Activated naive CD4-positive, alpha-beta T cell treated with Interleukin-2 at 50 U/mL for 16 hours (primary cell): Measurements from ENCODE around the gene LCP1.
"Not testable (repeated sequence)": the region's sequence is repeated elsewhere in the genome, so short reads cannot be mapped to it uniquely, and the experiment has no call there.

Experiments
- DNase-seq: peaks from one replicate; pipeline ENCODE4 v3.0.0-alpha.2; 2020

The LCP1 gene, protein sequence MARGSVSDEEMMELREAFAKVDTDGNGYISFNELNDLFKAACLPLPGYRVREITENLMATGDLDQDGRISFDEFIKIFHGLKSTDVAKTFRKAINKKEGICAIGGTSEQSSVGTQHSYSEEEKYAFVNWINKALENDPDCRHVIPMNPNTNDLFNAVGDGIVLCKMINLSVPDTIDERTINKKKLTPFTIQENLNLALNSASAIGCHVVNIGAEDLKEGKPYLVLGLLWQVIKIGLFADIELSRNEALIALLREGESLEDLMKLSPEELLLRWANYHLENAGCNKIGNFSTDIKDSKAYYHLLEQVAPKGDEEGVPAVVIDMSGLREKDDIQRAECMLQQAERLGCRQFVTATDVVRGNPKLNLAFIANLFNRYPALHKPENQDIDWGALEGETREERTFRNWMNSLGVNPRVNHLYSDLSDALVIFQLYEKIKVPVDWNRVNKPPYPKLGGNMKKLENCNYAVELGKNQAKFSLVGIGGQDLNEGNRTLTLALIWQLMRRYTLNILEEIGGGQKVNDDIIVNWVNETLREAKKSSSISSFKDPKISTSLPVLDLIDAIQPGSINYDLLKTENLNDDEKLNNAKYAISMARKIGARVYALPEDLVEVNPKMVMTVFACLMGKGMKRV

DNA sequence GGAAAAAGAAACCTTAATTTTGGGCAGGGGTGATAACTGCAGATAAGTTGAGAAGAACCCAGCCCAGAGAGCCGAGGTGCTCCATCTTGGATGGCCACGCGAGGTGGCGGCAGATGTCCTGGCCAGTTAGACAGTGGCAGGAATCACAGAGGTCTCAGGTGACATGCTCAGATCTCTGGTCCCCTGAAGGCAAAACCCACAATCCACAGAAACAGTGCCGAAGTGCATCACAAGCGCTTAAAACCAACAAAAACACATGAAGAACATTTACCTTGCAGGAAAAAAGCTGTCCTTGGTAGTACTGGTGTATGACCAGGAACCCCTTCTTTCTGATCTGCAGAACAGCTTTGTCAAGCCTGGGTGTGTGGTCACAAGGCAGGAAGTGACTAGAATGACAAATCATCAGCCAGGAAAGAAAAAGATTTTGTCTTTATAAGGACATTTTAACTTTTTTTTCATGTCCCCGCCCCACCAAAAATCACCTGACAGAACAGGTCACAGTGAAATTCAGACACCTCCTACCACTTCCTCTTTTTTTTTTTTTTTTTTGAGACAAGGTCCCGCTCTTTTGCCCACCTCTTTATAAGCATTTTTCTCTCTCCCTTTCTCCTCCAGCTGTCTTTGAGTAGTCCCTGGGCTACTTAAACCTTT lies at the start of gene LCP1:
TSS of gene LCP1 (minus strand) at position 338 of the 651 bp plus-strand sequence. CDS start 22,515 bp downstream, outside the sequence.
- DNase-seq: peak; percentile 75

DNA sequence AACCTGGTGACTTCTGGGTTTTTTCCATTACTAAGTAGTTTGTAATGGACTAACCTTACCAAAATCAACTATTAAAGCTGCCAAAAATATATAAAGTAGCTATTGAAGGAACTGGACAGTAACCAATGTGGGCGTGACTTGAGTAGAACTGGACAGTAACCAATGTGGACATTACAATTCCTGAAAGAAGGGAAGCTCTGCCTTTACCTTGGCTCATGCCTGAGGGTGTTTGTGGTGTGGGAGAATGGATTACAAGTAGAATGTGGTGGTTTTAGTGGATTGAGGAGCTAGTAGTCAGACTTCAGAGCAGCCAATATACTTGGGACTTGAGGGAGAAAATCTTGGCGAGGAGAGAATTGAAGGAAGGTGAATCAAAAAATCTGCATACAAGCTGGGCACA lies 47.3 kb upstream of the LCP1 start:
- DNase-seq: no peak

DNA sequence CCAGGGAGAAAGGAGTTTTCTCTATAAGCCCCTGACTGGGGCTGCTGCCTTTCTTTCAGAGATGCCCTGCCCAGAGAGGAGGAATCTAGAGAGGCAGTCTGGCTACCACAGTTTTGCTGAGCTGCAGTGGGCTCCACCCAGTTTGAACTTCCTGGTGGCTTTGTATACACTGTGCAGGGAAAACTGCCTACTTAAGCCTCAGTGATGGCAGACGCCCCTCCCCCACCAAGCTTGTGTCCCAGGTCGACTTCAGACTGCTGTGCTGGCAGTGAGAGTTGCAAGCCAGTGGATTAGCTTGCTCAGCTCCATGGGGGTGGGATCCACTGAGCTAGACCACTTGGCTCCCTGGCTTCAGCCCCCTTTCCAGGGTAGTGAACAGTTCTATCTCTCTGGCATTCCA lies 38.3 kb upstream of the LCP1 start:
- not testable (repeated sequence) for DNase-seq

DNA sequence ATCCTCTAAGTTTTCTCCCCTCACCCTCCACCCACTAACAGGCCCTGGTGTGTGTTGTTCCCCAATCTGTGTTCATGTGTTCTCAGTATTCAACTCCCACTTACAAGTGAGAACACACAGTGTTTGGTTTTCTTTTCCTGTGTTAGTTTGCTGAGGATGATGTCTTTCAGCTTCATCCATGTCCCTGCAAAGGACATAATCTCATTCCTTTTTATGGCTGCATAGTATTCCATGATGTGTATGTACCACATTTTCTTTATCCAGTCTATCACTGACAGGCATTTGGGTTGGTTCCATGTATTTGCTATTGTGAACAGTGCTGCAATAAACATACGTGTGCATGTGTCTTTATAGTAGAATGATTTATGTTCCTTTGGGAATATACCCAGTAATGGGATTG lies 32.8 kb upstream of the LCP1 start:
- DNase-seq: not testable (repeated sequence)

DNA sequence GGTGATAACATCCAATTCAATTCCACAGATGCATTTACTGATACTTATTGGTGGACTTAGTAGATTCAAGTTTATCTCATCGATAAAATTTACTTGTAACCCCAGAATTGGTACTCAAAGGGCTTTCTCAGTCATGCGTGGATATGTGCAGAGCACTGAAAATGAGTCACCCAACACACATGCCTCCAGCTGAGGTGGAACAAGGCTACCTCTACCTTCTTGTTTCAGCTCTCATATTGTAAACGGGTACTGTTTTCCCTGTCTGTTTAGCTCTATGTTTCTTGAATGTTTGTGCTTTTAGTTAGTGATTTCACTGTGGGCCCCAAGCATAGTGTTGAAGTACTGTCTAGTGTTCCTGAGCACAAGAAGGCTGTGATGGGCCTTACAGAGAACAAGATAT lies 31.3 kb upstream of the LCP1 start:
- no peak for DNase-seq

DNA sequence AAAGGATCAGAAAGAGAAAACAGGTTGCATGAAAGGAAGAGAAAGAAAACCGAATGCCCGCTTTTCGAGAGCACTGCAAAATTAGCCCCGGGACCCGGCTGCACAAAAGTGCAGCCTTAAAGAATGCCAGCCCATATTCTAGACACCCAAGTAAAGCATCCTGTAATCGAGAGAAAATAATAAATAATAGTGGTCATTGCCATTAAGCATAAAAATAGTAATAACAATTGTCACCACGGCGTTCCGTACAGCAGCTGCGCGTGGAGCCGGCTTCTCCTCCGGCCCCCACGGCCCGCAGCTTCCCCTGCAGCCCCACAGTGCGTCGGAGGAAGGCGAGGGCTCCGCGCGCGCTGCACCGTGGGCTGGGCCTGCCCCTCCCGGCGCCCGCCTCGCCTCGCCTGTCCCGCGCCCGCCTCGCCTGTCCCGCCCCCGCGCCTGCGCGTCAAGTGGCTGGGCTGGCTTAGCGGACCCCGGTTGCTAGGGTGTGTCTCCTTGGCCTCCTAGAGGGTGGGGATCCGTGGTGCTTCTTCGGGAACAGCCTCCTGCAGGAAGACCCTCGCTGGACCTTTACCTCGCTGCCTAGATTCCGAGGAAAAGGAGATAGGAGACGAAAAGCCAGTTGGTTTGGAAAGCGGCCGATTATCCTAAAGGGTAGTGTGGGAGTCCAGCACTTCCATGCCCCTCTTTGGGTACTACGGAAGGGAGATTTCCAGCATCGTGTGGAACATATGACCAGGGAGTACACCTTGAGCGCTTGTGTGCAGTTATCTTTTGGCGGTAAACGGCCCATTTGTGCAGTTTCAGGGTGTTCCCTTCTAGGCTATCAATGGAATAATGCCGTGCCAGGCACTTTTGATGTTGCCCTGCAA lies 29.7 kb upstream of the LCP1 start, which contains the start of gene LRRC63:
TSS of gene LRRC63 (plus strand) at position 446 of the 869 bp plus-strand sequence. CDS start 1,107 bp downstream, outside the sequence.
- peak; percentile 84 for DNase-seq

DNA sequence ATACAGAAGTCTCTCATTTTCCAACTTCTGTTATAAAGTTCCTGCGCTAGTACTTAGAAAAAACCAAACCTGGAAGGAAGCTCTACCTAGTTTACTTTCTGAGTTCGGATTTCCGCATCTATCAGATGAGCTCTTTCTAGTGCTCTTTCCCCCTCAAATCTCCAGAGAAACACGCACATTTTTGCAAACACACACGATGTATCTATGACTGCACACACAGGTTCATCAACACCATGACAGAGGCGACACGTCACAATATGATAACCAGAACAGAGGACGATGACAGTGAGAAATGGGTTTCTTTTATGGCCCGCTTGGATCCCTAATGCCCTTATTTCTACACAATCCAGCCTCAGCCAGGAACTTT lies 29.1 kb upstream of the LCP1 start:
- peak; percentile 18 for DNase-seq

DNA sequence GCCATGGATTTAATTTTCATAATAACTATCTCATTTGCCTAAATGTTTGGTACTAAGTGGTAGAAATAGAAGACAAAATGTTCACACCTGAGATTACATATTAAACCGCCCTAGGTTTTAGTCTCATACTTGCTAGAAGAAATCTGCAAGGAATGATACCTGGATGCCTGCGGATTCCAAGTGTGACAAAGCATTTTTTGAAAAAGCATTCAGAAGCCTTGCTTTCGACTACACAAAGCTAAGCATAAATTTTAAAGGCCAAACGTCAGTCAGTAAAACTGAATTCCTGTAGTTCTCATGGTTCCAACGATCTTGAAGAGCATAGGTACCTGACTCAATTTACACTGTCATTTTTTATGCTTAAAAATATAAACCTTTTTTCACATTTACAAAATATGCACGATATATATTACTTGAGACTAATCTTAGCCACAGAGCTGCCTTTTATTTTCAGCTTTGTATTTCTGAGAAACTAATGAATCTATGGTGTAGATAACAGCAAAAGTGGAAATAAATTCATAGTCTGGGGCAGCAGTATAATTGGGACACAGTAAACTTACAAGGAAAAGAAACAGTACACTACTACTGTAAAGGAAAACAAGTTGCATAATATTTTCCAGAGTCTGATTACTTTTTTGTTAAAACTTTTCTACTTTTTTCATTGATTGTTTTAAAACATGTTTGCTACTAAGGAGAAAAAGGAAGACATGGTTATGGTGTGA lies 28.5 kb upstream of the LCP1 start:
- DNase-seq: no peak

DNA sequence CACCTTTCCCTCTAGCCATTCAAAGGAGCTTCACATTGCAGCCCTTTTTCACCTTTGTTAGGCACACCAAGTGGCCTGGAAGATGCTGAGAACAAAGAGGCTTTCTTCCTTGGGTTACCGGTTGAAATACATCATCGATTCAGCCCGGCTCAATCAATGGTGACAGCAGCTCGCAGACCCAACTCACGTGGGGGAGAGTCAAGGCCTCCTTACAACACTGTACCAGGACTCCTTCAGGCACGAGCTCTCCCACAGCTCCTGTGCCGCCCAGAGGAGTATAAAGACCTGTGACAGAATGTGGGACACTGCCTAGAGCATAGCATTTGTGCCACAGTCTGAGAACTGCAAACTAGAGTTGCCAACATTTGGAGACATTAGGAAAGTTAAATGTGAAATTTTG lies 25.9 kb upstream of the LCP1 start:
- no peak for DNase-seq

DNA sequence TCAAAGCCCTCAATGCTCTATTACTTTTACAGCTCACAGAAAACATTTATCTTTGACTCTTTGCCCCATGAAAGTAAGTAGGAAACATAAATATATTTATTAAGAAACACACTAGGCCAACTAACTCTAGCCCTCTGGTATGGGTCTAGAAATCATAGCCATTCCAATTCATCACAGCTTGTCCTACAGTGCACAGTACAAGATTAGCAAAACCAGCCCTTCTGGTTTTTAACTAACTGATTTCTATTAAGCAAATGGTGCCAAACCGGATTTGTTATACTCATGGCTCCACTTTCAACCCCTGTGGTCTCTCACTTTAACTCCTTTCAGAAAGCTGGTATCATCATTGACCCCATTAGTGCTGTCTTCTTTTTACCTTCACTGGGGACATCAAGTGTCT lies 24.2 kb upstream of the LCP1 start:
- DNase-seq: no peak

DNA sequence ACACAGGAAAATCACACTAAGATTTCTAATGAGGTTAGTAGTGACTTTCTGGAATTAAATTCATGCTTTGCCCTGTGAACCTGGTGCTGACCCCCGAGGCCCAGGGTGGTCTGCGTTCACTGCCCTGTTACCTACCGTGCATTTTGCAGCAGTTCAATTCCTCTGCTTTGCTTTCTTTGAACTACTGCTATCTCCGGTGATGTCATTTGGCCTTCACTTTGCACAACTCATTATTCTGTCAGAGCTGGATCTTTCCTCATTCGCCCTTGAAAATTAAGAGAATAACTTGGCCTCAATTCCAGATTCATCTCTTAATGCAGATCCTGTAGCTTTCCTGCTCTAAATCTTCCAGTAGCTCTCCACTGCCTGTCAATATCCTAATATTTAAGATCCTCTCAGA lies 21.0 kb upstream of the LCP1 start:
- no peak for DNase-seq

DNA sequence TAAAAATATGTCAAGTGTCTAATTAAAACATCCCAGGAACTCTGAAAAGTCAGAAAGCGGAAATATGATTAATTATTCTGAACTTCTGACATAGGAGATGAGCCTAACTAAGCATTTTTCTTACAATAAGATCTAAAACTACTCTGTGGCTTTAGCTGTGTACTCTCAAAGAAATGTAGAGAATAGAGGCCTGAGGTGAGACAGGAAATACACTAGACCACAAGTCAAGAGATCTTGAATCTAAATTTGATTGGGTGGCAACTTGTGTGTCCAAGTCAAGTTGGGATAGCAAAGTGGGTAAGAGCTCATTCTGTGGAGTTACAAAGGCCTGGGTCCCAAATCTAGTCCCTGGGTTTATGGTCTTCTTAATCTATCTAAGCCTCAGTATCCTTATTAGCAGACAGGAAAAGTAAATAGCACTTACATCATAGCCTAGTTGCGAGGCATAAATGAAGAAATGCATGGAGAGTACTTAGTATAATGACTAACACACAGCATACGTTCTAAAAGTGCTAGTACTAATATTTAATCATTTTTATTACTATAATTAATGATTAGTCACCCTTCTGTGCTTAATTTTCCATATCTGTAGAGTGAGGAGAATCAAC lies 20.3 kb upstream of the LCP1 start:
- DNase-seq: no peak

DNA sequence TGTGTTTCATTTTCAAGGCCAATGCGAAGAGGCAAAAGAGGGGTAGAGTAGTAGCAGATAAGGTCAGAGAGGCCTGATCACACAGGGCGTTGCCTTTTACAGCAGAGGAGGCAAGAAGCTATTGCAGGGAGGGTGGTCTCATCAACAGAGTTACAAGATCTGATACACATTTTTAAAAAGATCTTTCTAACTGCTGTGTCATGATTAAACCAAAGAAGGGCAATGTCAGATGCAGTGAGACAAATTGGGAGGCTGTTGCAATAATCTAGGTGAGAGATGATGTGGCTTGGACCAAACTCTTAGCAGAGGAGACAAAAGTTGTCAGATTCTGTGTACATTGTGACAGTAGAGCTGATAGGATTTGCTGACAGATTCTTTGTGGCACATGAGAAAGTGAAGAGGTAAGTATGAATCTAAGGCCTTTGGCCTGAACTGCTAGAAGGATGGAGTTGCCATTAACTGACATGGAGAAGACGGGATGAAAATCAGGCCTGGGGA lies 16.8 kb upstream of the LCP1 start:
- DNase-seq: no peak

DNA sequence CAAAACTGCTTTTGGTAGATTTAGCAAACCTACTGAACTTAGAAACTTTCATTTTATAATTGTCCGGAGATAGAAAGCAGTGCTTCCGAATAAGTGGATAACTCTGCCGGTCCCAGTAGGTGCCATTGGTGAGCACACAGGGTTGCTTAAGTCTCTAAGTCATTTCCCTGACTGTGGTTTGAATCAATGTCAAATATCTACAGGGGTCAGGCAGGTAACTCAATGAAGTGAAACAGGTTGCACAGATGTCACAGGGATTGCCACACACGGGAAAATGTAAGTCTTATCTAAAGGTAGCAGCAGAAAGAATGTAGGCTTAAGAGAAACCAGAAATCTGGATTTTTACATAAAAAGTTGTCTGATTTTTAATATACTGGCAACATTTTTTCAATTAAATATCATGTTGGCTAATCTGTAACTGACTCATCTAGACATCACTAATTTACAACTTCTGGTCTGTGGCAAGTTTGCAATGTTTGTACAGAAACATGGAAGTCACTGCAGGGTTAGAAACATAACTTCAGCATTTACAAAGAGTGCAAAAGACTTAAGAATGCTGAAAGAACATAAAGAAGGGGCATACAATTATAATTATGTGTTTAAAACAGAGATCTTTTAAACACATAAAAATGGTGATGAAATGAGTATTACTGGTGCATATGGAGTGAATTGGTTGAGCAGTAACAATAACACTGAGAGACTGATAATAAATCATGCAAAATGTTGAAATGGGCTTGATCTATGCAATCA lies 15.5 kb upstream of the LCP1 start:
- no peak for DNase-seq

DNA sequence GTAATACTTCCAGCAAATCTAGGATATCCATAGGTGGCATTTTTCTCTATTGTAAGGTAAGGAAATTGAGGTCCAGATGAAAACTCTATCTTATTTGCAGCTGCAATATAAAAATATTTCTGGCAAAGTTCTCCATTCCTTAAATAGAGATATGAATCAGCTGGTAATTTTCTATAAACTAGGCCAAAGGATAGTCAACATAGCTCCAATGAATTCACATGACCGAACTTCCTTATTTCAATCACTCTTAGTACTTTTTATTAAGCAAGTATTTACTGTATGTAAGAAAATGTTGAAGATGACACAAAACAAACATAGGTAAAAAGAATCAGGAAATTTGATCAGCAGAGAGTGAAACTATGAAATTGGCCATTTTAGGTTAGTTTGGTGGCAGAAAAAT lies 13.0 kb upstream of the LCP1 start:
- DNase-seq: no peak

DNA sequence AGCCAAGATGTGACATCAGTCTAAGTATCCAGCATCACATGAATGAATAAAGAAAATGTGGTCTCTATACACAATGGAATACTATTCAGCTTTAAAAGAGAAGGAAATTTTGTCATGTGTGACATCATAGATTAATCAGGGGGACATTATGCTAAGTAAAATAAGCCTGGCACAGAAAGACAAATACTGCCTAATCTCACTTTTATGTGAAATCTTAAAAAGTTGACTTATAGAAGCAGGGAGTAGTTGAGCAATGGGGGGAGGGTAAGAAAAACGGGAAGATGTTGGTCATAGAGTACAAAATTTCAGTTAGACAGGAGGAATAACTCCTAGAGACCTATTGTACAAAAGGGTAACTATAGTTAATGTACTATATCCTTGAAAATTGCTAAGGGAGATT lies 10.4 kb upstream of the LCP1 start:
- no peak for DNase-seq

DNA sequence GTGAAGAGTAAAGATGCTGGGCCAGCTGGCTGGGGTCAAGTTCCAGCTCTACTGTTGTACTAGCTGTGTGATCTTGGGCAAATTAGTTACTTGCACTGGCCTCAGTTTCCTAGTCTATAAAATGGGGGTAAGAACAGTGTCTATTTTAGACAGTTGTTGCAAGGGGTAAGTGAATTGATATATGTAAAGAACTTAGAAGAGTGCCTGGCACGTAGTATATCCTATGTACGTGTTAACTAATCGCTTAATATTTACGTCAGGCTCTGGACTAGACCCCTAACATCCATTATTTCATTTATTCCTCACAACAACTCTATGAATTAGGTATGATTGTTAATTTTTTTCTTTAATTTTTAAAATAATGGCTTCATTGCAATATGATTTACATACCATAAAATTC lies 3.7 kb upstream of the LCP1 start:
- no peak for DNase-seq

DNA sequence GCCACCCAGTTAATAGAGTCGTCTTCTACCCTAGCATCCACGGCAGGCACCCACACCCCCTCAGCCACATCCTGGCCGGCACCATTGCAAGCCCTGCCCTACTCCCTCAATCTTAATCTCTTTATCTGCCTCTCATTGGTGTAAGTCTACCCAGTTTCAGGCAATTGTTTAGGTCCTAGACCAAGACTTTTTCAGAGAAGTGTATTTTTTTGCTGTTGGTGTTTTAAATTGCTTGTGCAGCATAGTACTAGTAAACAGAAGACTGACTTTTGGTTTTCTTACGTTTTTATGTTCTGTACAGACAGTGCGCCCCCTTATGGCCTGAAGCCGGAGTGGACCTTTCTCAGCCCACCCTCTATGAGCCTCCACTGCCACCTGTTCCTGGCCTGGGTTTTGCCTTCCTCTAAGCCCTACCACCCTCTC lies 2.3 kb upstream of the LCP1 start:
- DNase-seq: peak; percentile 81

DNA sequence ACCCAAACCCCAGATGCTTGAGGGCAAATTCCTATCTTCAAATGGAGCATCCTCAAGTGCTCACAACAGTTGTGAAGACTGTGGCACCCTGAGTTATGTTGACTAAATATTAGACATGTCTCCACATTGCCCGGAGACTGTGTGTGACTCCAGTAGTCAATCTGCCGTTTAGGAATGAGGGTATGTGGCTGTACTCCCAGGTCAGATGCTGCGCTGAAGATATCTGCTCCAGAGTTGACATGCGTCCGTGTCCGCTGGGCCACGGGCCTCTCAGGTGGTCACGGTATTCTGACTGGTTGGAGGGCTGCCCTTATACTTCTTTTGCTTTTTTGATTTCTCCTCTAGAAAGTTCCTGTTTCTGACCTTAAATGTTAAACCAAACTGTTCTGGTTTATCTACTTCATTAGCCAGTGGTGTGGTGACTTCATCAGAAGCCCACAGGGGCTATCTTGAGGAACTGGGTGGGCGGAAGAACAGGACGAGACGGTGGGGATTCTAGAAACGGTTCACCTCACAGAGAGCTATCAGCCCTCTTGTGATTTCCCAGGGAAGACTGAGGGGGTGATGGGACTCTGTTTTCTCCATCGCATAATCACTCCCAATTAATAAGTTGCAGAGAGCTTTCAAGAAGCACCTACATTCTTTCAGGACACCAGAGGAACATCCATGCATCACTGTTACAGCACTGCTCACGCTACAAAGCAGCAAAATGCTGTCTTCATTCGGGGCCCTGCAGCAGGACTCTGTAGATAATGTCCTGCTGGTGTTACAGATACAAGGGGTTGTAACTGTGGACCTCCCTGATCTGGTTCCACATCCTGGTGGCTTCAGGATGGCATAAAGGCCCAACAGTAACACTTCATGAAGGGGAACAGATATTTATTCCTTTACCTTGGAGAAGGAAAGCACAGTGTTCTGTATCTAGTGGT lies 1.3 kb upstream of the LCP1 start:
- no peak for DNase-seq

DNA sequence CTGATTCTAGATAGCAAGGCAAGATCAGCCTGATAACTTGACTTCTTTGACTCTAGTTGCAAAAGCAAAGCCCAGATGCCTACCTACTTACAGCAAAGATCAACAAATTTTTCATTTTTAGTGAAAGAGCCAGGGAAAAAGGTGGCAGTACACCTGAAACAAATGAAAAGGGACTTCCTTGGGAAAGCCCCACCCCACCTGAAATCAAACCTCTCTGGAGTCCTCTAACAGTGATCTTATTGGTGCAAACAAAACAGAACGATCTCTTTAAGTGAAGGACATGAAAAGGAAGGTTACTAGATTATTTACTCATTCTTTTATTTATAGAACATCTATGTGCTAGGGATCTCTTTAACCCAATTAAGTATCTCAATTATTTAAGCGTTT lies 507 bp upstream of the LCP1 start:
- DNase-seq: no peak
